MCF 10A (cell line): Measurements from ENCODE around the gene GAB4. TPM values are rescaled to one million over a fixed set of nuclear protein-coding genes. Genes with fewer than 3 reads are reported as not detected.

ENCODE experiments used
- Bru-seq: library from RNA; stranded (reverse); fragments of 400-500 nt; gene quantifications from one replicate; lab custom pipeline; 2021; lab: Mats Ljungman, UMichigan
- BruChase-seq, 2 experiments: library from RNA; stranded (reverse); fragments of 400-500 nt; gene quantifications; one replicate each; lab custom pipeline; 2021; lab: Mats Ljungman, UMichigan
- BruUV-seq: library from RNA; stranded (reverse); fragments of 400-500 nt; replicated peaks from 2 replicates; lab custom pipeline; 2021; lab: Mats Ljungman, UMichigan
- CTCF ChIA-PET: fragments of 300-600 bp; sonication (Branson Sonifier 250); formaldehyde crosslinking; extraction: SDS; loops from one replicate; lab custom pipeline; 2021; ENCODE audit warnings: antibody characterized with exemption, inconsistent platforms; lab: Yijun Ruan, JAX
- POLR2A ChIA-PET: fragments of 300-600, 350-650 bp; sonication (Branson Sonifier 250); formaldehyde crosslinking; extraction: SDS; loops from one replicate; lab custom pipeline; 2020; ENCODE audit warnings: antibody characterized with exemption, inconsistent platforms; lab: Yijun Ruan, JAX
- DNase-seq: peaks from one replicate; pipeline ENCODE4 v3.0.0-alpha.2; 2018; ENCODE audit not compliant: unreplicated experiment
- H3K27ac Mint-ChIP-seq: one replicate; pipeline ENCODE4 v1.8.0; 2022; ENCODE audit warnings: mild to moderate bottlenecking, low read depth, mixed read lengths; ENCODE audit not compliant: unreplicated experiment
- H3K27me3 Mint-ChIP-seq: one replicate; pipeline ENCODE4 v1.8.0; 2022; ENCODE audit warnings: mixed read lengths; ENCODE audit not compliant: insufficient read depth, unreplicated experiment
- H3K36me3 Mint-ChIP-seq: one replicate; pipeline ENCODE4 v1.8.0; 2022; ENCODE audit warnings: mild to moderate bottlenecking, moderate library complexity, mixed read lengths; ENCODE audit not compliant: insufficient read depth, unreplicated experiment
- H3K4me1 Mint-ChIP-seq: one replicate; pipeline ENCODE4 v1.8.0; 2022; ENCODE audit warnings: mixed read lengths; ENCODE audit not compliant: insufficient read depth, unreplicated experiment
- H3K4me3 Mint-ChIP-seq: one replicate; pipeline ENCODE4 v1.8.0; 2022; ENCODE audit warnings: mild to moderate bottlenecking, moderate library complexity, mixed read lengths; ENCODE audit not compliant: unreplicated experiment
- H3K9me3 Mint-ChIP-seq: one replicate; pipeline ENCODE4 v1.8.0; 2022; ENCODE audit warnings: mixed read lengths; ENCODE audit not compliant: unreplicated experiment
- intact Hi-C: fragments of 100-400 bp; cut with micrococcal nuclease; formaldehyde crosslinking; loops from 2 replicates; pipeline ENCODE4 v1.14.1; 2022
- long read RNA-seq: library from polyadenylated mRNA; stranded (forward); transcript quantifications from one replicate; pipeline ENCODE4 v2.0.0, GENCODE V29; 2022
- total RNA-seq: library from RNA; stranded (reverse); gene quantifications from 2 replicates; pipeline ENCODE4 v1.2.3, GENCODE V29; 2022
- TF ChIP-seq, protein P1 (sequence below): fragments of 200-600 bp; IDR thresholded peaks from one replicate; pipeline ENCODE4 v1.8.0; 2022; ENCODE audit warnings: antibody characterized with exemption, mild to moderate bottlenecking; ENCODE audit not compliant: unreplicated experiment

GAB4 gene, protein sequence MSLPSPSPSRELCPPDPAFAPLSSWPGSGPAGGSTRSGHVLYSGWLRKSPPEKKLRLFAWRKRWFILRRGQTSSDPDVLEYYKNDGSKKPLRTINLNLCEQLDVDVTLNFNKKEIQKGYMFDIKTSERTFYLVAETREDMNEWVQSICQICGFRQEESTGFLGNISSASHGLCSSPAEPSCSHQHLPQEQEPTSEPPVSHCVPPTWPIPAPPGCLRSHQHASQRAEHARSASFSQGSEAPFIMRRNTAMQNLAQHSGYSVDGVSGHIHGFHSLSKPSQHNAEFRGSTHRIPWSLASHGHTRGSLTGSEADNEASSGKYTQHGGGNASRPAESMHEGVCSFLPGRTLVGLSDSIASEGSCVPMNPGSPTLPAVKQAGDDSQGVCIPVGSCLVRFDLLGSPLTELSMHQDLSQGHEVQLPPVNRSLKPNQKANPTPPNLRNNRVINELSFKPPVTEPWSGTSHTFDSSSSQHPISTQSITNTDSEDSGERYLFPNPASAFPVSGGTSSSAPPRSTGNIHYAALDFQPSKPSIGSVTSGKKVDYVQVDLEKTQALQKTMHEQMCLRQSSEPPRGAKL
- total RNA-seq, result not detected in 2 replicates
- not detected for Bru-seq, nascent RNA
- BruChase-seq, experiment 1, labeled RNA remaining after a 6-hour chase, result not detected
- not detected for BruChase-seq, experiment 2, labeled RNA remaining after a 2-hour chase
- long read RNA-seq, result 0 reads

DNA sequence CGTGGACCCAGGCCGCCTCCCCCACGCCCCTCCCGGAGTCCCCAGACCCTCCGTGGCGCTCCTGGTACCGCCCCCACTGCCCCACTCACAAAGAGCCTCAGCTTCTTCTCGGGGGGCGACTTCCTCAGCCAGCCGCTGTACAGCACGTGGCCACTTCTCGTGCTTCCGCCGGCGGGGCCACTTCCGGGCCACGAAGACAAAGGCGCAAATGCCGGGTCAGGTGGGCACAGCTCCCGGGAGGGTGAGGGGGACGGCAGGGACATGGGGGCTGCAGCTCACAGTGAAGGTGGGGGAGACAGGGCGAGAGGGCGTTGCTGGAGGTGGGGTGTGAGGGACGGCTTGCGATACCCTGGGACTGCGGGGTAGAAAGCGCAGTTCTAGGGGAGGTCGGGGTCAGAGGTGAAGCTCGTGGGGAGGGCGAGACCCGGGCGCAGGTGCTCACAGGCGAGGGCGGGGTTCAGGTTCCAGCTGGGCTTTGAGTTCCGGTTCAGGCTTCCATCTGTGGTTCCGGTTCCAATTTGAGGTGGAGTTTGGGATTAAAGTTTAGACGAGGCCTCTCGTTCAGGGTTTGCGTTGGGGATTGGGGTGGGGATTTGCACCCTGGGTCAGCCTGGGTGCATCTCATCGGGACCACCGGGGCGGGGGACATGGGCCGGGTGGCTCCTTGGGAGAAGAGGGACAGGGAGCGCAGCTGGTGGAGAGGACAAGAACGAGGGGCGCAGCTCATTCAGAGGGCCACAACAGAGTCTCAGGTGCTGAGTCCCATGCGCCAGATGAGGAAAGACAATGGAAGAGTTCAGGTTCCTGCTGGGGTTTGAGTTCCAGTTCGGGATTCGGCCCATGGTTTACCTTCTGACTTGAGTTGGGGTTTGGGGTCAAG is at the start of gene GAB4:
Gene GAB4 (minus strand): TSS at position 371 of the 880 bp plus-strand sequence. CDS start 108 bp downstream, at position 263.
- peaks cover 31% of the 10 kb centered on the region for H3K27me3 Mint-ChIP-seq
- H3K9me3 Mint-ChIP-seq, result peaks cover 15% of the 10 kb centered on the region
- DNase-seq, result no peak
- ChIA-PET POLR2A (no interaction called here), CTCF (no interaction called here)
- TF ChIP-seq, protein P1, sequence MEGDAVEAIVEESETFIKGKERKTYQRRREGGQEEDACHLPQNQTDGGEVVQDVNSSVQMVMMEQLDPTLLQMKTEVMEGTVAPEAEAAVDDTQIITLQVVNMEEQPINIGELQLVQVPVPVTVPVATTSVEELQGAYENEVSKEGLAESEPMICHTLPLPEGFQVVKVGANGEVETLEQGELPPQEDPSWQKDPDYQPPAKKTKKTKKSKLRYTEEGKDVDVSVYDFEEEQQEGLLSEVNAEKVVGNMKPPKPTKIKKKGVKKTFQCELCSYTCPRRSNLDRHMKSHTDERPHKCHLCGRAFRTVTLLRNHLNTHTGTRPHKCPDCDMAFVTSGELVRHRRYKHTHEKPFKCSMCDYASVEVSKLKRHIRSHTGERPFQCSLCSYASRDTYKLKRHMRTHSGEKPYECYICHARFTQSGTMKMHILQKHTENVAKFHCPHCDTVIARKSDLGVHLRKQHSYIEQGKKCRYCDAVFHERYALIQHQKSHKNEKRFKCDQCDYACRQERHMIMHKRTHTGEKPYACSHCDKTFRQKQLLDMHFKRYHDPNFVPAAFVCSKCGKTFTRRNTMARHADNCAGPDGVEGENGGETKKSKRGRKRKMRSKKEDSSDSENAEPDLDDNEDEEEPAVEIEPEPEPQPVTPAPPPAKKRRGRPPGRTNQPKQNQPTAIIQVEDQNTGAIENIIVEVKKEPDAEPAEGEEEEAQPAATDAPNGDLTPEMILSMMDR, result no peak
- BruUV-seq, result no TSS peak
- H3K27ac Mint-ChIP-seq, result no peak within 1 kb of the TSS
- intact Hi-C loops, result no loop called here
- H3K4me1 Mint-ChIP-seq, result no peaks in the 10 kb centered on the region
- H3K36me3 Mint-ChIP-seq, result no peaks in the 10 kb centered on the region
- H3K4me3 Mint-ChIP-seq, result no peak within 1 kb of the TSS

DNA sequence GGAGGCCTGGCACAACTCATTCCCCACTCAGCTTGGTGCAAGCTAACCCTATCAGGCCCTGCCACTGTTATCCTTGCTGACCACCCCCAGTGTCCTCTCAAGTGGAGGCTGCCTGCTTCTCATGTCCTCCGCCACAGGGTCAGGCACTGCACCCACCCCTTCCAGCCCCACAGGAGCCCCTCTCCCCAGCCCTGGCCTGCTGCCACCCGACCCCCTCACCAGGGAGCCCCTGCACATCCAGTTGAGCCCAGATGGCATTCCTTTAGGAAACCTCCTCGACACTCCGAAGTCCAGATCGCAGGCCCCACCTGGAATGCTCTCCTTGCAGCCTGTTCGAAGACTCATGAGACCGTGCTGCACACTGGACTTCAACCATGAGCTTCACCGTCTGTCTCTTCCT is 48.8 kb upstream of the GAB4 start:
- Mint-ChIP-seq H3K4me3 (no peak overlapping the region), H3K4me1 (peaks cover 5% of the 10 kb centered on the region), H3K27ac (no peak overlapping the region), H3K36me3 (peaks cover 31% of the 10 kb centered on the region), H3K9me3 (no peaks in the 10 kb centered on the region), H3K27me3 (no peaks in the 10 kb centered on the region)
- TF ChIP-seq, protein P1, result no peak
- ChIA-PET POLR2A (no interaction called here), CTCF (interaction anchor here (0.7 to 3.2 kb wide), 9 partner anchors 13 to 445 kb away, joined by 3 to 107 read pairs (median 11); no protein-coding TSS in a partner anchor)
- no TSS peak for BruUV-seq
- intact Hi-C loops, result loop anchor here (10.0 kb wide), 1 partner anchor 282 kb away; no protein-coding TSS in a partner anchor
- DNase-seq, result no peak

- DNase-seq, result no peak
- H3K36me3 Mint-ChIP-seq, result peaks cover 38% of the 10 kb centered on the region
- no peak overlapping the region for H3K4me3 Mint-ChIP-seq
- intact Hi-C loops, result loop anchor here (10.0 kb wide), 1 partner anchor 281 kb away; no protein-coding TSS in a partner anchor
- ChIA-PET POLR2A (no interaction called here), CTCF (interaction anchor here (0.6 to 3.2 kb wide), 2 partner anchors 13 to 124 kb away, joined by 3 to 13 read pairs; no protein-coding TSS in a partner anchor)
- no peaks in the 10 kb centered on the region for H3K9me3 Mint-ChIP-seq
- TF ChIP-seq, protein P1, result no peak
- no peaks in the 10 kb centered on the region for H3K27me3 Mint-ChIP-seq
- no peak overlapping the region for H3K27ac Mint-ChIP-seq
- BruUV-seq, result no TSS peak
- peaks cover 5% of the 10 kb centered on the region for H3K4me1 Mint-ChIP-seq
Observed at GRCh38 chr22:17056058-17056457, 48.0 kb upstream of the GAB4 start.
